SKM-1 treated with dmso at 0.1 percent for 144 hours (cell line): ENCODE data around the gene ZFP37.
"Not testable (repeated sequence)": the region's sequence is repeated elsewhere in the genome, so short reads cannot be mapped to it uniquely, and the experiment has no call there.

Source experiments
- DNase-seq: peaks from one replicate; lab custom pipeline; 2025; ENCODE audit not compliant: unreplicated experiment; lab: John Stamatoyannopoulos, UW

The ZFP37 gene

GRCh38 chr9:113056191-113057106 is at the start of gene ZFP37:
ZFP37 (minus strand) TSS chr9:113056724; CDS start chr9:113056688, 36 bp downstream.
- DNase-seq: no peak

GRCh38 chr9:113105345-113105744 is 48.8 kb upstream of the ZFP37 start:
- DNase-seq: not testable (repeated sequence)

GRCh38 chr9:113095561-113095960 is 39.0 kb upstream of the ZFP37 start:
- no peak for DNase-seq

- DNase-seq: not testable (repeated sequence)
Measured at GRCh38 chr9:113089924-113090323, 33.4 kb upstream of the ZFP37 start.

- DNase-seq: not testable (repeated sequence)
Measured at GRCh38 chr9:113089143-113089505, 32.6 kb upstream of the ZFP37 start.

GRCh38 chr9:113088456-113089142 is 32.1 kb upstream of the ZFP37 start:
- not testable (repeated sequence) for DNase-seq

- not testable (repeated sequence) for DNase-seq
Measured at GRCh38 chr9:113062932-113063310, 6.4 kb upstream of the ZFP37 start.

- DNase-seq: not testable (repeated sequence)
Measured at GRCh38 chr9:113062256-113062931, 5.9 kb upstream of the ZFP37 start.

GRCh38 chr9:113061072-113061850 is 4.7 kb upstream of the ZFP37 start:
- not testable (repeated sequence) for DNase-seq

- DNase-seq: not testable (repeated sequence)
Measured at GRCh38 chr9:113059581-113060284, 3.2 kb upstream of the ZFP37 start.

- no peak for DNase-seq
Measured at GRCh38 chr9:113057193-113057592, 669 bp upstream of the ZFP37 start.

- no peak for DNase-seq
Measured at GRCh38 chr9:113042884-113043657, 13.5 kb downstream of the ZFP37 start.

- DNase-seq: no peak
Measured at GRCh38 chr9:113026200-113026599, 30.3 kb downstream of the ZFP37 start.

- DNase-seq: no peak
Measured at GRCh38 chr9:113018247-113018646, 38.3 kb downstream of the ZFP37 start.

- no peak for DNase-seq
Measured at GRCh38 chr9:113012492-113012891, 44.0 kb downstream of the ZFP37 start.

GRCh38 chr9:113011911-113012381 is 44.6 kb downstream of the ZFP37 start, which contains the start of gene ZNF883:
ZNF883 (minus strand) TSS chr9:113012192.
- no peak for DNase-seq

GRCh38 chr9:113005777-113006176 is 50.7 kb downstream of the ZFP37 start:
- no peak for DNase-seq

- no peak for DNase-seq
Measured at GRCh38 chr9:112997236-112997941, 59.1 kb downstream of the ZFP37 start.
